VCaP (cell line): ENCODE measurements around the gene APBA1.

Experiments used
- H3K27ac ChIP-seq: fragments of 450-650 bp; 2 replicates; pipeline ENCODE4 v1.5.1; 2017
- CTCF ChIP-seq: fragments of 450-650 bp; conservative IDR thresholded peaks from 2 replicates; pipeline ENCODE4 v1.5.1; 2017; ENCODE audit warnings: mild to moderate bottlenecking, moderate library complexity

APBA1 gene

GRCh38 chr9:69495296-69495695 lies 176.9 kb downstream of the APBA1 start:
- no peak for TF ChIP-seq CTCF
- H3K27ac ChIP-seq: no peak overlapping the region

- no peak overlapping the region for H3K27ac ChIP-seq
- TF ChIP-seq CTCF: no peak
Observed at GRCh38 chr9:69494763-69495162, 177.4 kb downstream of the APBA1 start.

GRCh38 chr9:69494208-69494607 lies 178.0 kb downstream of the APBA1 start:
- TF ChIP-seq CTCF: no peak
- no peak overlapping the region for H3K27ac ChIP-seq

- H3K27ac ChIP-seq: no peak overlapping the region
- TF ChIP-seq CTCF: no peak
Observed at GRCh38 chr9:69486498-69486897, 185.7 kb downstream of the APBA1 start.

GRCh38 chr9:69485466-69485865 lies 186.7 kb downstream of the APBA1 start:
- no peak for TF ChIP-seq CTCF
- no peak overlapping the region for H3K27ac ChIP-seq

GRCh38 chr9:69483886-69484422 lies 188.2 kb downstream of the APBA1 start:
- TF ChIP-seq CTCF: no peak
- H3K27ac ChIP-seq: no peak overlapping the region

- TF ChIP-seq CTCF: no peak
- H3K27ac ChIP-seq: no peak overlapping the region
Observed at GRCh38 chr9:69476797-69477196, 195.4 kb downstream of the APBA1 start.

- H3K27ac ChIP-seq: no peak overlapping the region
- no peak for TF ChIP-seq CTCF
Observed at GRCh38 chr9:69476016-69476415, 196.2 kb downstream of the APBA1 start.
